ENCODE measurements around the gene SVEP1.

The SVEP1 gene

GRCh38 chr9:110472111-110472510 lies 107.4 kb downstream of the SVEP1 start:
- no peak for DNase-seq (ENCODE audit: low read depth)
- no peak for TF ChIP-seq CTCF (IDR thresholded peaks at IDR 0.05; ENCODE audit: insufficient read depth, low read depth, low read length, missing control alignments)
- no peak overlapping the region for H3K4me3 ChIP-seq (ENCODE audit: low read length)

- no peak for DNase-seq (ENCODE audit: low read depth)
- H3K4me3 ChIP-seq (ENCODE audit: low read length), result no peak overlapping the region
- TF ChIP-seq CTCF (IDR thresholded peaks at IDR 0.05; ENCODE audit: insufficient read depth, low read depth, low read length, missing control alignments), result no peak
Measured at GRCh38 chr9:110468950-110469349, 110.6 kb downstream of the SVEP1 start.

GRCh38 chr9:110465190-110465589 lies 114.4 kb downstream of the SVEP1 start:
- H3K4me3 ChIP-seq (ENCODE audit: low read length), result no peak overlapping the region
- no peak for DNase-seq (ENCODE audit: low read depth)
- TF ChIP-seq CTCF (IDR thresholded peaks at IDR 0.05; ENCODE audit: insufficient read depth, low read depth, low read length, missing control alignments), result no peak

- no peak for TF ChIP-seq CTCF (IDR thresholded peaks at IDR 0.05; ENCODE audit: insufficient read depth, low read depth, low read length, missing control alignments)
- H3K4me3 ChIP-seq (ENCODE audit: low read length), result no peak overlapping the region
Measured at GRCh38 chr9:110464321-110464720, 115.2 kb downstream of the SVEP1 start.

GRCh38 chr9:110463499-110463898 lies 116.0 kb downstream of the SVEP1 start:
- DNase-seq (ENCODE audit: low read depth), result no peak
- no peak for TF ChIP-seq CTCF (IDR thresholded peaks at IDR 0.05; ENCODE audit: insufficient read depth, low read depth, low read length, missing control alignments)
- no peak overlapping the region for H3K4me3 ChIP-seq (ENCODE audit: low read length)

More at GRCh38 chr9:110464321-110464720, 115.2 kb downstream of the SVEP1 start:
- peak; percentile 2 for DNase-seq (ENCODE audit: low read depth)

GRCh38 chr9:110457245-110457644 lies 122.3 kb downstream of the SVEP1 start:
- no peak for TF ChIP-seq CTCF (IDR thresholded peaks at IDR 0.05; ENCODE audit: insufficient read depth, low read depth, low read length, missing control alignments)
- no peak overlapping the region for H3K4me3 ChIP-seq (ENCODE audit: low read length)
- no peak for DNase-seq (ENCODE audit: low read depth)

- TF ChIP-seq CTCF (IDR thresholded peaks at IDR 0.05; ENCODE audit: insufficient read depth, low read depth, low read length, missing control alignments), result no peak
Measured at GRCh38 chr9:110456681-110457080, 122.9 kb downstream of the SVEP1 start.

More at GRCh38 chr9:110456681-110457080, 122.9 kb downstream of the SVEP1 start:
- H3K4me3 ChIP-seq (ENCODE audit: low read length), result no peak overlapping the region
- no peak for DNase-seq (ENCODE audit: low read depth)
